Endothelial cell (in vitro differentiated cells): ENCODE results near the gene LAMA4. TPM values are rescaled to one million over a fixed set of nuclear protein-coding genes. Genes with fewer than 3 reads are reported as not detected.

Source experiments
- DNase-seq: peaks from one replicate; pipeline ENCODE4 v3.0.0; 2021; ENCODE audit warnings: low spot score
- H3K27ac Mint-ChIP-seq: one replicate; pipeline ENCODE4 v1.8.0; 2021; ENCODE audit warnings: mixed read lengths, inconsistent platforms; ENCODE audit not compliant: unreplicated experiment
- H3K27me3 Mint-ChIP-seq: one replicate; pipeline ENCODE4 v1.8.0; 2021; ENCODE audit warnings: mild to moderate bottlenecking, moderate library complexity, mixed read lengths, inconsistent platforms; ENCODE audit not compliant: unreplicated experiment
- H3K36me3 Mint-ChIP-seq: one replicate; pipeline ENCODE4 v1.8.0; 2021; ENCODE audit warnings: mild to moderate bottlenecking, low read depth, mixed read lengths, inconsistent platforms; ENCODE audit not compliant: unreplicated experiment
- H3K4me1 Mint-ChIP-seq: one replicate; pipeline ENCODE4 v1.8.0; 2021; ENCODE audit warnings: mild to moderate bottlenecking, mixed read lengths, inconsistent platforms; ENCODE audit not compliant: unreplicated experiment
- H3K4me3 Mint-ChIP-seq: one replicate; pipeline ENCODE4 v1.8.0; 2021; ENCODE audit warnings: mild to moderate bottlenecking, mixed read lengths, inconsistent platforms; ENCODE audit not compliant: unreplicated experiment
- H3K9me3 Mint-ChIP-seq: one replicate; pipeline ENCODE4 v1.8.0; 2021; ENCODE audit warnings: mixed read lengths, inconsistent platforms; ENCODE audit not compliant: unreplicated experiment
- total RNA-seq: library from RNA; stranded (reverse); fragmentation: NEBNext Ultra II Directional; extraction: Animal tissue kit (Norgen Biotek cat#: 25700); gene quantifications from one replicate; pipeline ENCODE4 v1.2.1, GENCODE V29; 2021; ENCODE audit not compliant: unreplicated experiment
- TF ChIP-seq, protein P1 (sequence below): fragments of 200-600 bp; sonication (generic); IDR thresholded peaks from one replicate; pipeline ENCODE4 v1.5.0; 2021; ENCODE audit warnings: antibody characterized with exemption; ENCODE audit not compliant: unreplicated experiment

The LAMA4 gene
- total RNA-seq, 1 donor from 2014 or later = 23.9 TPM

DNA sequence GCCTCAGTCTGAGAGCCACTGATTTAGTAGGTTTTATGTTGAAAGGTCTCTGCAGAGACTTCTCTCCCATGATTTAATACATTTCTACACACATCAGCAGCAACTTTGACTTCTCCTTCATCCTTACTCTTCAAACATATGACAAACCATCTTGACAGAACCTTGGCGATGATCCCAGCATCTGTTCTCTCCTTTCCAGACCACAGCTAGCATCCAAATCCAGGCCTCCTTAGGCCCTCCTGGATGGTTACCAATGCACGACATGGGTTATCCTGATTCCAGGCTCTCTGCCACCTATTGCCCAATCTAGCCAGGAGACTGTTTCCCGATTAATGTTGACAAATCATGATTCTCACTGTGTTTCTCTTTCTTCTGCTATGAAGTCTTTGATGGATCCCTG is 16.8 kb downstream of the LAMA4 start:
- Mint-ChIP-seq H3K4me3 (no peak overlapping the region), H3K27me3 (peaks cover 1% of the 10 kb centered on the region), H3K4me1 (peaks cover 27% of the 10 kb centered on the region), H3K36me3 (no peaks in the 10 kb centered on the region), H3K9me3 (no peaks in the 10 kb centered on the region), H3K27ac (no peak overlapping the region)
- TF ChIP-seq, protein P1, sequence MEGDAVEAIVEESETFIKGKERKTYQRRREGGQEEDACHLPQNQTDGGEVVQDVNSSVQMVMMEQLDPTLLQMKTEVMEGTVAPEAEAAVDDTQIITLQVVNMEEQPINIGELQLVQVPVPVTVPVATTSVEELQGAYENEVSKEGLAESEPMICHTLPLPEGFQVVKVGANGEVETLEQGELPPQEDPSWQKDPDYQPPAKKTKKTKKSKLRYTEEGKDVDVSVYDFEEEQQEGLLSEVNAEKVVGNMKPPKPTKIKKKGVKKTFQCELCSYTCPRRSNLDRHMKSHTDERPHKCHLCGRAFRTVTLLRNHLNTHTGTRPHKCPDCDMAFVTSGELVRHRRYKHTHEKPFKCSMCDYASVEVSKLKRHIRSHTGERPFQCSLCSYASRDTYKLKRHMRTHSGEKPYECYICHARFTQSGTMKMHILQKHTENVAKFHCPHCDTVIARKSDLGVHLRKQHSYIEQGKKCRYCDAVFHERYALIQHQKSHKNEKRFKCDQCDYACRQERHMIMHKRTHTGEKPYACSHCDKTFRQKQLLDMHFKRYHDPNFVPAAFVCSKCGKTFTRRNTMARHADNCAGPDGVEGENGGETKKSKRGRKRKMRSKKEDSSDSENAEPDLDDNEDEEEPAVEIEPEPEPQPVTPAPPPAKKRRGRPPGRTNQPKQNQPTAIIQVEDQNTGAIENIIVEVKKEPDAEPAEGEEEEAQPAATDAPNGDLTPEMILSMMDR = no peak
- DNase-seq = no peak

DNA sequence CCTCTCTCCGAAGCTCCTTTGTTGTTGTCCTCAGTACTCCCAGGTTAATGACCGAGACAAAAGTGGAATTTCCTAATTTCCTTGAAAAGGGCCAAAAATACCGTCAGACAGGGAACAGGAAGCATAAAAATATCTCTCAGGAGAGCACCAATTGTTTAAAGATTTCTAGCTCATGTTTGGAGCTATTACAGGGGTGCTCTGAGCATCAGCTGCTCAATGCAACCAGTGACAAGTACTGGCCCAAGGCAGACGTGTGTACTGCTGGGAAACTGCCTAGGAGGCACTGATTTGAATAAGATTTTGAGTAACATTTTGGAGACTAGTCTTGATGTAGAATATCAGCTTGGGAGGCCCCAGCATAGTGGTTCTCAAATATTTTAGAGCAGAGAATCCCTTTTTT is 17.3 kb downstream of the LAMA4 start:
- no peaks in the 10 kb centered on the region for H3K9me3 Mint-ChIP-seq
- no peak for DNase-seq
- no peak overlapping the region for H3K4me3 Mint-ChIP-seq
- H3K27ac Mint-ChIP-seq = no peak overlapping the region
- TF ChIP-seq, protein P1 = no peak
- H3K4me1 Mint-ChIP-seq = peaks cover 22% of the 10 kb centered on the region
- H3K36me3 Mint-ChIP-seq = no peaks in the 10 kb centered on the region
- peaks cover 1% of the 10 kb centered on the region for H3K27me3 Mint-ChIP-seq

GRCh38 chr6:112235956-112236355 is 18.4 kb downstream of the LAMA4 start:
- no peak overlapping the region for H3K4me3 Mint-ChIP-seq
- no peak for DNase-seq
- no peak overlapping the region for H3K27ac Mint-ChIP-seq
- TF ChIP-seq, protein P1 = no peak
- no peaks in the 10 kb centered on the region for H3K9me3 Mint-ChIP-seq
- H3K4me1 Mint-ChIP-seq = peaks cover 15% of the 10 kb centered on the region
- no peaks in the 10 kb centered on the region for H3K36me3 Mint-ChIP-seq
- no peaks in the 10 kb centered on the region for H3K27me3 Mint-ChIP-seq

- no peaks in the 10 kb centered on the region for H3K36me3 Mint-ChIP-seq
- H3K9me3 Mint-ChIP-seq = no peaks in the 10 kb centered on the region
- peaks cover 15% of the 10 kb centered on the region for H3K4me1 Mint-ChIP-seq
- no peaks in the 10 kb centered on the region for H3K27me3 Mint-ChIP-seq
- H3K4me3 Mint-ChIP-seq = no peak overlapping the region
- DNase-seq = no peak
- H3K27ac Mint-ChIP-seq = no peak overlapping the region
- TF ChIP-seq, protein P1 = no peak
Measured at GRCh38 chr6:112234601-112235000, 19.8 kb downstream of the LAMA4 start.

GRCh38 chr6:112233847-112234246 is 20.5 kb downstream of the LAMA4 start:
- Mint-ChIP-seq H3K4me3 (no peak overlapping the region), H3K27me3 (no peaks in the 10 kb centered on the region), H3K27ac (no peak overlapping the region), H3K36me3 (no peaks in the 10 kb centered on the region), H3K9me3 (no peaks in the 10 kb centered on the region), H3K4me1 (peaks cover 15% of the 10 kb centered on the region)
- no peak for DNase-seq
- TF ChIP-seq, protein P1 = no peak
